ENCODE results near the gene TMEM250. TPM values are rescaled to one million over a fixed set of nuclear protein-coding genes. Genes with fewer than 3 reads are reported as not detected.
A peak's percentile ranks its signal among the peaks of the same experiment; 100 is the strongest.

TMEM250 gene
- total and polyA plus RNA-seq, 2 of the 4 experiments (the other 2 are of a cell fraction) = 14.0 to 17.5 TPM

- Histone ChIP-seq H2BK120ac (ENCODE audit: low read depth, low read length) (no peak overlapping the region), H2BK15ac (ENCODE audit: low read depth, low read length) (no peak overlapping the region), H2AK5ac (ENCODE audit: low read depth, low read length) (no peak overlapping the region), H3K36me3 (ENCODE audit: control insufficient read depth, insufficient read depth, low read length) (no peaks in the 10 kb centered on the region), H3K56ac (ENCODE audit: extremely low read depth, insufficient read depth, low read length) (no peak overlapping the region), H3K4me2 (ENCODE audit: low read depth, low read length) (no peak overlapping the region), H3K4me3 (ENCODE audit: insufficient read depth, low read depth, low read length) (no peak overlapping the region), H3K79me1 (ENCODE audit: low read depth in 1 of 2, low read length in 2 of 2) (no peaks in the 10 kb centered on the region), H2AK9ac (replicated peaks; ENCODE audit: low read depth, low read length, poor library complexity) (no peak overlapping the region), H3K4ac (ENCODE audit: low read depth, low read length) (no peak overlapping the region), H4K20me1 (ENCODE audit: insufficient read depth, low read length) (no peaks in the 10 kb centered on the region), H2BK5ac (ENCODE audit: low read depth, low read length, poor library complexity, severe bottlenecking) (no peak overlapping the region), H2BK20ac (ENCODE audit: low read depth, low read length) (no peak overlapping the region), H3K9ac (ENCODE audit: low read depth, low read length) (no peak overlapping the region), H2AFZ (replicated peaks; ENCODE audit: low read length, poor library complexity) (no peak overlapping the region), H3K9me3 (ENCODE audit: control insufficient read depth, insufficient read depth, low read length) (no peaks in the 10 kb centered on the region), H3K27me3 (ENCODE audit: control insufficient read depth, insufficient read depth, low read length) (peaks cover 51% of the 10 kb centered on the region), H3K14ac (replicated peaks; ENCODE audit: low read depth, low read length) (no peak overlapping the region), H4K5ac (ENCODE audit: low read depth, low read length) (no peak overlapping the region), H4K91ac (ENCODE audit: insufficient read depth, low read depth, low read length) (no peak overlapping the region), H3K4me1 (ENCODE audit: control insufficient read depth, insufficient read depth, low read length) (no peaks in the 10 kb centered on the region), H3K9me1 (ENCODE audit: insufficient read depth, low read length) (no peaks in the 10 kb centered on the region), H3K27ac (ENCODE audit: insufficient read depth, low read length) (no peak overlapping the region), H3K23ac (ENCODE audit: low read depth, low read length) (no peak overlapping the region), H4K8ac (ENCODE audit: low read depth in 2 of 2, low read length in 2 of 2) (no peak overlapping the region), H3K18ac (ENCODE audit: low read depth, low read length) (no peak overlapping the region)
- no peak for TF ChIP-seq USF2 (IDR thresholded peaks at IDR 0.05; ENCODE audit: low read depth, low read length)
- no peak for TF ChIP-seq BHLHE40 (IDR thresholded peaks at IDR 0.05; ENCODE audit: low read depth, low read length)
- 0 out of 2 replicates have a peak, but pooled peaks have one; percentile 7 for TF ChIP-seq RAD21 (IDR thresholded peaks at IDR 0.05; ENCODE audit: low read length)
- BruUV-seq (replicated peaks) = no TSS peak
- in situ Hi-C loops (cut with MboI; ENCODE audit: low sequenced_read_pairs) = no loop called here
- ChIA-PET POLR2A (ENCODE audit: unreplicated experiment) (no interaction called here), CTCF (interaction anchor here (0.6 to 1.4 kb wide), 2 partner anchors 27 to 174 kb away, joined by 3 to 4 read pairs; no protein-coding TSS in a partner anchor)
- WGBS, 2 experiments (ENCODE audit: extremely low coverage in 2 of 2, insufficient read length in 1 of 2) = 51% methylated on average over 5 of the region's 16 CpGs; no CpG with 5 or more reads in 1 of the 2 experiments
- ATAC-seq (ENCODE audit: low read depth) (no peak), DNase-seq (peak; percentile 9)
- dilution Hi-C loops (cut with HindIII; ENCODE audit: low sequenced_read_pairs, unreplicated experiment) = no loop called here
- intact Hi-C loops (cut with micrococcal nuclease) = no loop called here
These were observed 24.7 kb upstream of the TMEM250 start for GRCh38 chr9:136143215-136144001.

Measured in IMR-90 (cell line).